T-helper 2 cell treated with Interferon-gamma antibody and Interleukin-4, amounts not matched to agents 5 μg/mL and 100 μg/mL, for 36 hours (primary cell): ENCODE measurements around the gene CBX6.

ENCODE experiments used
- DNase-seq: peaks from one replicate; pipeline ENCODE4 v3.0.0; 2021; ENCODE audit warnings: low spot score
- H3K27ac Mint-ChIP-seq: one replicate; pipeline ENCODE4 v1.8.0; 2021; ENCODE audit warnings: mild to moderate bottlenecking, mixed read lengths
- H3K27me3 Mint-ChIP-seq: one replicate; pipeline ENCODE4 v1.8.0; 2021; ENCODE audit warnings: low read depth, mixed read lengths
- H3K36me3 Mint-ChIP-seq: one replicate; pipeline ENCODE4 v1.8.0; 2021; ENCODE audit warnings: low read depth, mixed read lengths
- H3K4me1 Mint-ChIP-seq: one replicate; pipeline ENCODE4 v1.8.0; 2021; ENCODE audit warnings: low read depth, mixed read lengths
- H3K4me3 Mint-ChIP-seq: one replicate; pipeline ENCODE4 v1.8.0; 2022; ENCODE audit warnings: mild to moderate bottlenecking, moderate library complexity, mixed read lengths
- H3K9me3 Mint-ChIP-seq: one replicate; pipeline ENCODE4 v1.8.0; 2021; ENCODE audit warnings: mixed read lengths

The CBX6 gene

GRCh38 chr22:38831166-38831945, 40.7 kb downstream of the CBX6 start:
- Mint-ChIP-seq H3K27me3 (no peaks in the 10 kb centered on the region), H3K27ac (no peak overlapping the region), H3K9me3 (no peaks in the 10 kb centered on the region), H3K4me1 (no peaks in the 10 kb centered on the region), H3K4me3 (no peak overlapping the region), H3K36me3 (no peaks in the 10 kb centered on the region)
- DNase-seq = no peak

DNA sequence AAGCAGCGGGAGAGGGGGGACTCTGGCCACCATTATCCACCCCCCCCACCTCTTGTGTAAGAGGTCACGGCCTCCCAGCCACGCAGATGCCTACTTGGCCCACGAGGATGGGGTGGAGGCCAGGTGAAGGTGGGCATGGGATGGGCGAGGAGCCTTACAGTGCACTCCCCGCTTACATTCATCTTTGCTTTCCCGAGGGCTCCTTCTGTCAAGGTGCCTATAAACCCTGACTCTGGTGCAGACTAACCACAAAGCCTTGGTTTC, 41.2 kb downstream of the CBX6 start:
- Mint-ChIP-seq H3K36me3 (no peaks in the 10 kb centered on the region), H3K27ac (no peak overlapping the region), H3K9me3 (no peaks in the 10 kb centered on the region), H3K4me1 (no peaks in the 10 kb centered on the region), H3K27me3 (no peaks in the 10 kb centered on the region), H3K4me3 (no peak overlapping the region)
- DNase-seq = no peak

DNA sequence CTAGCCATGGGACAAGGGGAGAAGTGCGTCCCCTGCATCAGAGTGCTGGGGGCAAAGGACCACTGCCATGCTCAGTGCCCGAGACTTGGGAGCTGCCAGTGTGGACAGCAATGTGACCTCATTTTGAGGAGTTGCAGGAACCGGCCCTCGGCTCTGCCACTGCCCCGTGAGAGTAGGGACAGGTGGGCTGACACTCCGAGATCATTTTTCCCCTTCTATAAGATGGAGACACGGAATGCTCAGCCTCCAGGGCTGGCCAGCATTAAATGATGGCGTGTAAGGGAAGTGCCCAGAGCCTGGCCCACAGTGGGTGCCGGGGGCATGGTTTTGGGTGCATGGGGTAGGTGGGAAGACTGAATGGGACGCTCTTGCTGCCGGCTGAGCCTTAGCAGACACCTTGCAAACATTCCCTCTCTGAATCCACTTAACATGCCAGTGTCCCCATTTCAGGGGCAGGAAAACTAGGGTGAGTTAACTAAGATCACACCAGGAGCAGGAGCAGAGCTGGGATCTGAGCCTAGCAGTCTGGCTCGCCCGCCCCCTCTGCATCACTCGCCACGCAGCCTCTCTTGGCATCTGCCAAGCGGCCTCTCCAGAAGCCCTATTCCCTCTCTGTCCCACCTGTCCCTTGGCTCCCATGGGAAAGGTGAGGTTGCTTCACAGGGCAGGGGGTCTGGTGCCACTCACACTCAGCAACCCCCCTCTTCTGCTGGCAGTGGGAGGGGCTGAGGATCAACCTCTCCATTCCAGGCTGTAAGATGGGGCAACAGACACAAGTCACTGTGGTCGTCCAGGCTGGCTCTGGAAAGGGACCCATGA, 41.8 kb downstream of the CBX6 start:
- DNase-seq = no peak
- H3K27me3 Mint-ChIP-seq = no peaks in the 10 kb centered on the region
- H3K36me3 Mint-ChIP-seq = no peaks in the 10 kb centered on the region
- no peak overlapping the region for H3K4me3 Mint-ChIP-seq
- H3K9me3 Mint-ChIP-seq = no peaks in the 10 kb centered on the region
- no peaks in the 10 kb centered on the region for H3K4me1 Mint-ChIP-seq
- H3K27ac Mint-ChIP-seq = no peak overlapping the region

DNA sequence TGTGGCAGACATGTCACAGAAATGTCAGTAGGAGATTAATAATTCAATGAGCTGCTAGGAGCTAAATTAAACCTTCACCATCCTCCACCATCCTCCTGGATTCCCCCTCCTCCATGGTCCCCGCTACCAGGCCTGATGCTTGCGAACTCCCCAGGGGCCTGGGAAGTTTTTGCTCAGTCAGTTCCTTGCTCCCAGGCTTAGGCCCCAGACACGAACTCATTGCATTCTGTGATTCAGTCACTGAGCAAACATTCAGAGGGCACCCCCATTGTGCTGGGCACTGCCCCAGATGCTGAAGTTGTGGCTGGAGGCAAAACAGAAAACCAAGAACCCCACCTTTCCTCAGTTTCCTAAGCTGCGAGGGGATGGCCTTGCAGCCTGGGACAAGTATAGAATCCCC, 42.5 kb downstream of the CBX6 start:
- H3K27ac Mint-ChIP-seq = no peak overlapping the region
- H3K9me3 Mint-ChIP-seq = no peaks in the 10 kb centered on the region
- no peak for DNase-seq
- no peaks in the 10 kb centered on the region for H3K36me3 Mint-ChIP-seq
- no peaks in the 10 kb centered on the region for H3K4me1 Mint-ChIP-seq
- H3K27me3 Mint-ChIP-seq = no peaks in the 10 kb centered on the region
- H3K4me3 Mint-ChIP-seq = no peak overlapping the region

DNA sequence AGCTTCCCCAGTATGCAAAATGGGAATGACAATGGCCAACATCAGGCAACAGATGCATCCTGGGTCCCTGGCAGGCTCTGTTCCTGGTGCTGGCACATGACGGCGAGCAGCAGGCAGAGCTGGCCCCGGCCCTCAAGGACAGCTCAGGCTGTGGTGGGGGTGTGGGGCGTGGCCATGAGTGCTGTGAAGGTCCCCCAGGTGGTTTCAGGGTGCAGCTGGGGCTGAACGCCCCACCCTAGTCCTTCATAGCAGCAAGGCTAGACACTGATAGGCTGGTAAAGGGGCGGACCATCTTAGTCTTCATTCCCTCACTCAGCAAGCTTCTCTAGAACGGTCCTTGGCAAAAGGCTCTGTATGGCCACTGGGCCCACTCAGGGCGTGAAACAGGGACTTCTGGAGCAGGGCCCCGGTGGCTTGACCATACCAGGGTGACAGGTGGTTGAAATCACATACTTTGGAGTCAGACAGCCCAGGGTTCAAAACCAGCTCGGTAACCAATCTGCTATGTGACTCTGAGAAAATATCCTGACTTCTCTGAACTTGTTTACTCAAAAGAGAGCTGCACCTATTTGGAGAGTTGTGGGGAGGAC, 43.3 kb downstream of the CBX6 start:
- Mint-ChIP-seq H3K4me3 (no peak overlapping the region), H3K27ac (no peak overlapping the region), H3K27me3 (no peaks in the 10 kb centered on the region)

DNA sequence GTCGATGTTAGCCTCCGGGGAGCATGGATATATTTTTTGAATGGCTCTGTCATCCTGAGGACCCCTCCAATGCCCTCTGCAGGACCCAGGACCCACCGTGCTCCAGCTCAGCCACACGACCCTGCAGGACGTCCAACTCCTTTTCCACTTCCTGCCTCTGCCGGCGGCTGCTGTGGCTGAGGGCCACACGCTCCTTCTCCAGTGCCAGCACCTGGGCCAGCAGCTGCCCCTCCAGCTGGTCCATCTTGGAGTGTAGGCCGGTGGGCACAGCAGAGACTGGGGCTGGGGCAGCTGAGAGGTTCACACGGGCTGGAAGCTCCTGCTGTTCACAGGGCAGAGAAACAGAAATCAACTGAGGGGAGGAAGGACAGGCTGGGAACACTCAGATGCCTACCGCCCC, 43.8 kb downstream of the CBX6 start:
- no peak overlapping the region for H3K4me3 Mint-ChIP-seq
- no peak overlapping the region for H3K27ac Mint-ChIP-seq
- H3K9me3 Mint-ChIP-seq = no peaks in the 10 kb centered on the region
- no peaks in the 10 kb centered on the region for H3K27me3 Mint-ChIP-seq
- H3K4me1 Mint-ChIP-seq = no peaks in the 10 kb centered on the region
- no peaks in the 10 kb centered on the region for H3K36me3 Mint-ChIP-seq
- DNase-seq = no peak

More for the DNA sequence above, 43.3 kb downstream of the CBX6 start:
- no peaks in the 10 kb centered on the region for H3K9me3 Mint-ChIP-seq
- no peaks in the 10 kb centered on the region for H3K36me3 Mint-ChIP-seq
- no peak for DNase-seq
- H3K4me1 Mint-ChIP-seq = no peaks in the 10 kb centered on the region

DNA sequence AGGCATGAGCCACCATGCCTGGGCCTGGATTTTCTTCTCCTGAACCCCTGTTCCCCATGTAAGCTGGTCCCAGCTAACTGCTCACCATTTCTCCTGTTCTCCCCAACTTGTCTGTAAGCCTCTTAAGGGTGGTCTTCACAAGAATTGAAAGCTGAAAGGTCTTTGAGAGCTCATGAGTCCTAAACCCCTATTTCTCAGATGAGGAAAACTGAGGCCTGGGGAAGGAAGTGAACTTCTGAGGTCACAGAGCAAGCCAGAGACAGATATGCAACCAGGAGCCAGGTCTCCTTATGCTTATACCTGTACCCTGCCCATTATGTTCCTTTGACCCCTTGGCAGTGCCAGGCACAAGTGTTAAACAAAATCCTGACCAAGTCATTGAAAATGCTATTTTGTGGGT, 44.5 kb downstream of the CBX6 start:
- Mint-ChIP-seq H3K27ac (no peak overlapping the region), H3K27me3 (no peaks in the 10 kb centered on the region), H3K4me1 (no peaks in the 10 kb centered on the region), H3K9me3 (no peaks in the 10 kb centered on the region), H3K36me3 (no peaks in the 10 kb centered on the region), H3K4me3 (no peak overlapping the region)
- DNase-seq = no peak

GRCh38 chr22:38826801-38827200, 45.2 kb downstream of the CBX6 start:
- H3K36me3 Mint-ChIP-seq = no peaks in the 10 kb centered on the region
- H3K9me3 Mint-ChIP-seq = no peaks in the 10 kb centered on the region
- H3K27me3 Mint-ChIP-seq = no peaks in the 10 kb centered on the region
- no peak for DNase-seq
- no peaks in the 10 kb centered on the region for H3K4me1 Mint-ChIP-seq
- H3K4me3 Mint-ChIP-seq = no peak overlapping the region
- H3K27ac Mint-ChIP-seq = no peak overlapping the region

GRCh38 chr22:38826386-38826785, 45.6 kb downstream of the CBX6 start:
- H3K4me3 Mint-ChIP-seq = no peak overlapping the region
- no peaks in the 10 kb centered on the region for H3K9me3 Mint-ChIP-seq
- no peak for DNase-seq
- H3K27ac Mint-ChIP-seq = no peak overlapping the region
- H3K36me3 Mint-ChIP-seq = no peaks in the 10 kb centered on the region
- no peaks in the 10 kb centered on the region for H3K27me3 Mint-ChIP-seq
- no peaks in the 10 kb centered on the region for H3K4me1 Mint-ChIP-seq

DNA sequence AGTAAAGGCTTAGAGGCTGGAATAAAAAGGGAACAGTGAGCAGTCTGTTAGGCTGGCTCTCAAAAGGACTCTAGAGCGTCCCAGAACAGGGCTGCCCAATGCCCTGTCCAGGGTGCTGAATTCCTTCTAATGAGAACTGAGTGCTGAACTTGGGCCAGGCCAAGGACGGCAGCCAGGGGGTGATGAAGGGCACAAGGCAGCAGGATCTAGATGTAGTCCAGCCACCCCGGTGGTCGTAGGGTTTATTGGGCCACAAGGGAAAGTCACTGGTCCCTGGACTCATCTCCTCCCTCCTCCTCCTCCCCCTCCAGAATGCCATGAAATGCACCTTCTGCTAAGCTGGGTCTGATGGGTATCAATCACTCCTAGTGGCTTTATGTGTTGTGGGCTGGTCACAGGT, 47.4 kb downstream of the CBX6 start:
- Mint-ChIP-seq H3K4me1 (no peaks in the 10 kb centered on the region), H3K27ac (no peak overlapping the region), H3K27me3 (no peaks in the 10 kb centered on the region), H3K36me3 (no peaks in the 10 kb centered on the region), H3K4me3 (no peak overlapping the region), H3K9me3 (no peaks in the 10 kb centered on the region)
- DNase-seq = peak; percentile 41

DNA sequence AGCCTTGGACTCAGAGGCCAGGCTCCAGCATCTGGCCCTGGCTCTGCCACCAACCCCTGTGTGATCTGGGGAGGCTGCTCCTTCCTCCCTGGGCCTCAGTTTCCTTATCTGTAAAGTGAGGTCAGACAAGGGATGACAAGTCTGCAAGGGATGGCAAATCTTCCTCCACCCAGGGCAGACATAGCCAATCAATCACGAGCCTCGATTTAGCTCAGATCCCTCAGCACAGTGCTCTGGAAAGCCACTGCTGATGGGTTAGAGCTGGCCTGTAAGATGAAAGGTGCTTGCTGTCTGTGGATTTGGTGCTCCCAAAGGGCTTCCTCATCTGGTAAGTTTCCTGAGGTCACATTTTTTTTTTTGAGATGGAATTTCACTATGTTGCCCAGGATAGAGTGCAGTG, 48.4 kb downstream of the CBX6 start:
- no peaks in the 10 kb centered on the region for H3K9me3 Mint-ChIP-seq
- no peak overlapping the region for H3K27ac Mint-ChIP-seq
- H3K4me3 Mint-ChIP-seq = no peak overlapping the region
- no peak for DNase-seq
- no peaks in the 10 kb centered on the region for H3K4me1 Mint-ChIP-seq
- H3K36me3 Mint-ChIP-seq = no peaks in the 10 kb centered on the region
- H3K27me3 Mint-ChIP-seq = no peaks in the 10 kb centered on the region

- Mint-ChIP-seq H3K27ac (no peak overlapping the region), H3K9me3 (no peaks in the 10 kb centered on the region), H3K36me3 (no peaks in the 10 kb centered on the region), H3K4me3 (no peak overlapping the region), H3K27me3 (no peaks in the 10 kb centered on the region), H3K4me1 (no peaks in the 10 kb centered on the region)
- no peak for DNase-seq
These were observed 48.9 kb downstream of the CBX6 start for GRCh38 chr22:38823076-38823475.

GRCh38 chr22:38820020-38820419, 52.0 kb downstream of the CBX6 start:
- DNase-seq = no peak
- no peak overlapping the region for H3K27ac Mint-ChIP-seq
- no peaks in the 10 kb centered on the region for H3K9me3 Mint-ChIP-seq
- no peaks in the 10 kb centered on the region for H3K36me3 Mint-ChIP-seq
- no peaks in the 10 kb centered on the region for H3K27me3 Mint-ChIP-seq
- no peak overlapping the region for H3K4me3 Mint-ChIP-seq
- no peaks in the 10 kb centered on the region for H3K4me1 Mint-ChIP-seq

DNA sequence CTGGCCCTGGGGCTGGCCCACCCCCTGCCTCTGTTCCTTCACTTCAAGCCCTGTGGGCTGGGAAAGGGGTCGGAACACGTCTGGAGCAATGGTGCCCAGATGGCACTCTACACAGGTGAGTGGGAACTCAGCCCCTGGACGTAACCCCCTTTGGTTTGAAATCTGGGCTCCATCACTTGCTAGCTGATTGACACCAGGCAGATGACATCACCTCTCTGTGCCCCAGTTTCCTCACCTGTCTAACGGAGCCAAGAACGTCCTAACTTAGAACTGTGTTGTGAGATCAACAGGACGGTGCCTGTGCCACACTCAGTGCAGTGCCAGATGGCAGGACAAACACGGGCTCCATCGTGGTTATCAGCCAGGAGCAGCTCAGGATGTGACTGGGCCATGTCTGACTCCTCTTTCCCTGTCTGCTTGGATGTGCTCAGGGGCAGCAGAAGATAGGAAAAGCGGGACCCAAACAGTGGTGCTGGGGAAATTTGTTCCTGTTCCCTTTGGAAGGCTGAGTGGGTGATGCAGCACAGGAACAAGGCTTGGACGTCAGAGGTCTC, 52.6 kb downstream of the CBX6 start:
- H3K4me3 Mint-ChIP-seq = no peak overlapping the region
- no peaks in the 10 kb centered on the region for H3K9me3 Mint-ChIP-seq
- no peaks in the 10 kb centered on the region for H3K27me3 Mint-ChIP-seq
- no peaks in the 10 kb centered on the region for H3K36me3 Mint-ChIP-seq
- DNase-seq = no peak
- no peak overlapping the region for H3K27ac Mint-ChIP-seq
- H3K4me1 Mint-ChIP-seq = no peaks in the 10 kb centered on the region
